IMR-90 (cell line): ENCODE data around the gene PSD2. TPM values are rescaled to one million over a fixed set of nuclear protein-coding genes. Genes with fewer than 3 reads are reported as not detected.

Experiments
- ATAC-seq: fragments of 200-7000 bp; cut with Tn5 transposase; 2 replicates; pipeline ENCODE4 v1.9.1; 2020; ENCODE audit warnings: low read depth, mild to moderate bottlenecking, moderate library complexity
- BruUV-seq: library from RNA; stranded (reverse); fragments of 400-500 nt; replicated peaks from 2 replicates; lab custom pipeline; 2021; lab: Mats Ljungman, UMichigan
- CTCF ChIA-PET: fragments of 300-600 bp; formaldehyde crosslinking; extraction: SDS; loops from one replicate; lab custom pipeline; 2021; ENCODE audit warnings: antibody characterized with exemption; lab: Yijun Ruan, JAX
- POLR2A ChIA-PET: fragments of 300-600 bp; sonication (Branson Sonifier 250); formaldehyde crosslinking; loops from one replicate; lab custom pipeline; 2022; ENCODE audit warnings: antibody characterized with exemption; ENCODE audit not compliant: unreplicated experiment; lab: Charles Lee
- DNase-seq: peaks from one replicate; pipeline ENCODE4 v3.0.0; 2013
- H2AFZ ChIP-seq: replicated peaks from 2 replicates; pipeline ENCODE3; 2013; ENCODE audit warnings: low read length, mild to moderate bottlenecking; ENCODE audit not compliant: poor library complexity
- H2AK5ac ChIP-seq: 2 replicates; pipeline ENCODE4 v1.6.1; 2013; ENCODE audit warnings: low read depth, low read length, inconsistent platforms
- H2AK9ac ChIP-seq: replicated peaks from 2 replicates; pipeline ENCODE3; 2013; ENCODE audit warnings: mild to moderate bottlenecking, low read depth, low read length, moderate library complexity; ENCODE audit not compliant: poor library complexity
- H2BK120ac ChIP-seq: 2 replicates; pipeline ENCODE4 v1.6.1; 2013; ENCODE audit warnings: low read depth, low read length, inconsistent platforms
- H2BK15ac ChIP-seq: 3 replicates; pipeline ENCODE4 v1.6.1; 2013; ENCODE audit warnings: low read depth, low read length, inconsistent platforms
- H2BK20ac ChIP-seq: 2 replicates; pipeline ENCODE4 v1.6.1; 2013; ENCODE audit warnings: low read depth, mild to moderate bottlenecking, inconsistent platforms, low read length, moderate library complexity
- H2BK5ac ChIP-seq: 2 replicates; pipeline ENCODE4 v1.6.1; 2013; ENCODE audit warnings: mild to moderate bottlenecking, low read depth, low read length, inconsistent platforms; ENCODE audit not compliant: poor library complexity, severe bottlenecking
- H3K14ac ChIP-seq: replicated peaks from 2 replicates; pipeline ENCODE4 v1.6.1; 2013; ENCODE audit warnings: low read depth, low read length, inconsistent platforms
- H3K18ac ChIP-seq: 2 replicates; pipeline ENCODE4 v1.6.1; 2013; ENCODE audit warnings: low read depth, low read length, control low read depth
- H3K23ac ChIP-seq: 2 replicates; pipeline ENCODE4 v1.6.1; 2013; ENCODE audit warnings: low read depth, low read length, inconsistent platforms
- H3K27ac ChIP-seq: 2 replicates; pipeline ENCODE4 v1.5.1; 2013; ENCODE audit warnings: mild to moderate bottlenecking, control low read depth, low read length; ENCODE audit not compliant: insufficient read depth
- H3K27me3 ChIP-seq: 2 replicates; pipeline ENCODE4 v1.6.1; 2013; ENCODE audit warnings: low read length; ENCODE audit not compliant: control insufficient read depth, insufficient read depth
- H3K36me3 ChIP-seq: 2 replicates; pipeline ENCODE4 v1.6.1; 2013; ENCODE audit warnings: low read length, mixed read lengths; ENCODE audit not compliant: control insufficient read depth, insufficient read depth
- H3K4ac ChIP-seq: 2 replicates; pipeline ENCODE4 v1.6.1; 2013; ENCODE audit warnings: low read depth, low read length, inconsistent platforms
- H3K4me1 ChIP-seq: 2 replicates; pipeline ENCODE4 v1.6.1; 2013; ENCODE audit warnings: low read length, mixed read lengths; ENCODE audit not compliant: control insufficient read depth, insufficient read depth
- H3K4me2 ChIP-seq: 2 replicates; pipeline ENCODE4 v1.6.1; 2013; ENCODE audit warnings: low read depth, mild to moderate bottlenecking, control low read depth, low read length, moderate library complexity
- H3K4me3 ChIP-seq: 2 replicates; pipeline ENCODE4 v1.5.1; 2013; ENCODE audit warnings: low read depth, mild to moderate bottlenecking, control low read depth, low read length, moderate library complexity; ENCODE audit not compliant: insufficient read depth
- H3K56ac ChIP-seq: 2 replicates; pipeline ENCODE4 v1.6.1; 2013; ENCODE audit warnings: low read length, inconsistent platforms; ENCODE audit not compliant: insufficient read depth; ENCODE audit errors: extremely low read depth
- H3K79me1 ChIP-seq, 2 experiments: 2 replicates each; pipeline ENCODE4 v1.6.1; 2013; ENCODE audit warnings: low read length in 2 of 2, inconsistent platforms in 1 of 2, low read depth in 1 of 2
- H3K9ac ChIP-seq: 2 replicates; pipeline ENCODE4 v1.6.1; 2013; ENCODE audit warnings: low read depth, low read length, control low read depth
- H3K9me1 ChIP-seq: 2 replicates; pipeline ENCODE4 v1.6.1; 2013; ENCODE audit warnings: low read length, inconsistent platforms; ENCODE audit not compliant: insufficient read depth
- H3K9me3 ChIP-seq: 2 replicates; pipeline ENCODE4 v1.6.1; 2013; ENCODE audit warnings: low read length; ENCODE audit not compliant: control insufficient read depth, insufficient read depth
- H4K20me1 ChIP-seq: 2 replicates; pipeline ENCODE4 v1.6.1; 2013; ENCODE audit warnings: low read length, inconsistent platforms; ENCODE audit not compliant: insufficient read depth
- H4K5ac ChIP-seq: 2 replicates; pipeline ENCODE4 v1.6.1; 2013; ENCODE audit warnings: mild to moderate bottlenecking, low read depth, low read length, control low read depth
- H4K8ac ChIP-seq, 2 experiments: 2 replicates each; pipeline ENCODE4 v1.6.1; 2013; ENCODE audit warnings: low read depth in 2 of 2, low read length in 2 of 2, control low read depth in 1 of 2, inconsistent platforms in 1 of 2
- H4K91ac ChIP-seq: 2 replicates; pipeline ENCODE4 v1.6.1; 2013; ENCODE audit warnings: low read depth, low read length, inconsistent platforms; ENCODE audit not compliant: insufficient read depth
- CTCF ChIP-seq: conservative IDR thresholded peaks from 2 replicates; pipeline ENCODE4 v1.5.1; 2012; ENCODE audit warnings: mild to moderate bottlenecking, low read depth, low read length, improper control_type of control experiment
- WGBS, 2 experiments: methylation state at CpG; one replicate each; pipeline versions ENCODE4 v1.1.5 to v1.1.7; 2013; ENCODE audit warnings: missing lambda C conversion rate in 2 of 2; ENCODE audit not compliant: insufficient read length in 1 of 2; ENCODE audit errors: extremely low coverage in 2 of 2; 5-methylcytosine and 5-hydroxymethylcytosine counted together
- dilution Hi-C: fragments of 300-500 bp; cut with HindIII; formaldehyde crosslinking; loops from one replicate; pipeline ENCODE4 v1.14.3; 2018; ENCODE audit warnings: low sequenced_read_pairs; ENCODE audit not compliant: unreplicated experiment
- in situ Hi-C: fragments of 300-500 bp; cut with MboI; formaldehyde crosslinking; loops from 3 replicates; pipeline ENCODE4 v1.14.3; 2019; ENCODE audit warnings: low sequenced_read_pairs, inconsistent platforms, mixed read lengths
- intact Hi-C: fragments of 100-400 bp; cut with micrococcal nuclease; formaldehyde crosslinking; loops from 2 replicates; pipeline ENCODE4 v1.10.0; 2022
- polyA plus RNA-seq, 3 experiments: library from polyadenylated mRNA; depleted of rRNA; stranded (reverse); fragments of >200 nt; gene quantifications; 2 replicates each; pipeline ENCODE4 v1.2.3, GENCODE V29; 2012; ENCODE audit warnings: low replicate concordance in 1 of 3
- total RNA-seq: library from RNA; depleted of rRNA; stranded (reverse); fragments of >200 nt; gene quantifications from 2 replicates; pipeline ENCODE4 v1.2.3, GENCODE V29; 2012
- TF ChIP-seq, protein P1 (sequence below): fragments of 150-350 bp; IDR thresholded peaks from 2 replicates; pipeline ENCODE4 v1.6.1; 2017; ENCODE audit warnings: mild to moderate bottlenecking, antibody characterized with exemption, low read length, low read depth

Gene PSD2
- total and polyA plus RNA-seq, 2 of the 4 experiments (the other 2 are of a cell fraction): 0.05 TPM; not detected in 1

- WGBS, 2 experiments: 32% methylated on average over 3 of the region's 3 CpGs; no CpG with 5 or more reads in 1 of the 2 experiments
- H2AK5ac ChIP-seq: no peak overlapping the region
- no peak overlapping the region for H3K14ac ChIP-seq
- ChIA-PET POLR2A (no interaction called here), CTCF (no interaction called here)
- H3K27me3 ChIP-seq: peaks cover 82% of the 10 kb centered on the region
- H4K5ac ChIP-seq: no peak overlapping the region
- no peak for TF ChIP-seq CTCF
- TF ChIP-seq, protein P1, sequence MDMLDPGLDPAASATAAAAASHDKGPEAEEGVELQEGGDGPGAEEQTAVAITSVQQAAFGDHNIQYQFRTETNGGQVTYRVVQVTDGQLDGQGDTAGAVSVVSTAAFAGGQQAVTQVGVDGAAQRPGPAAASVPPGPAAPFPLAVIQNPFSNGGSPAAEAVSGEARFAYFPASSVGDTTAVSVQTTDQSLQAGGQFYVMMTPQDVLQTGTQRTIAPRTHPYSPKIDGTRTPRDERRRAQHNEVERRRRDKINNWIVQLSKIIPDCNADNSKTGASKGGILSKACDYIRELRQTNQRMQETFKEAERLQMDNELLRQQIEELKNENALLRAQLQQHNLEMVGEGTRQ: no peak
- peaks cover 7% of the 10 kb centered on the region; the same call in 1 of the 2 replicates for H3K4me1 ChIP-seq
- no peaks in the 10 kb centered on the region for H3K79me1 ChIP-seq
- DNase-seq: no peak
- H3K23ac ChIP-seq: no peak overlapping the region
- H4K20me1 ChIP-seq: no peaks in the 10 kb centered on the region
- H3K4me2 ChIP-seq: no peak overlapping the region
- H2BK5ac ChIP-seq: no peak overlapping the region
- H3K18ac ChIP-seq: no peak overlapping the region
- H3K9me1 ChIP-seq: no peaks in the 10 kb centered on the region
- H2AK9ac ChIP-seq: no peak overlapping the region
- H3K4ac ChIP-seq: no peak overlapping the region
- no peak overlapping the region for H2BK15ac ChIP-seq
- ATAC-seq: no peak
- no peak overlapping the region for H3K9ac ChIP-seq
- no peaks in the 10 kb centered on the region for H3K9me3 ChIP-seq
- intact Hi-C loops: no loop called here
- no TSS peak for BruUV-seq
- H3K36me3 ChIP-seq: no peaks in the 10 kb centered on the region
- no peak overlapping the region for H3K4me3 ChIP-seq
- no peak overlapping the region for H2BK120ac ChIP-seq
- in situ Hi-C loops: no loop called here
- H4K8ac ChIP-seq: no peak overlapping the region
- dilution Hi-C loops: no loop called here
- no peak overlapping the region for H2BK20ac ChIP-seq
- H3K56ac ChIP-seq: no peak overlapping the region
- H4K91ac ChIP-seq: no peak overlapping the region
- H3K27ac ChIP-seq: no peak overlapping the region
- no peak overlapping the region for H2AFZ ChIP-seq
These were observed 88.5 kb downstream of the PSD2 start for GRCh38 chr5:139884144-139884543.
